Measurements from ENCODE around the gene DRP2.
"Not testable (repeated sequence)": the region's sequence is repeated elsewhere in the genome, so short reads cannot be mapped to it uniquely, and the experiment has no call there.

DRP2 gene

GRCh38 chrX:101219116-101219863 is at the start of gene DRP2:
Gene DRP2, plus strand, starts transcription at chrX:101219786. Its CDS starts 11,862 bp downstream, at chrX:101231648.
- DNase-seq, result no peak

- no peak for DNase-seq
These were observed 47.6 kb upstream of the DRP2 start for GRCh38 chrX:101171883-101172400.

GRCh38 chrX:101176439-101176838 is 43.1 kb upstream of the DRP2 start:
- DNase-seq, result no peak

GRCh38 chrX:101184876-101185275 is 34.7 kb upstream of the DRP2 start:
- DNase-seq, result not testable (repeated sequence)

GRCh38 chrX:101187961-101188360 is 31.6 kb upstream of the DRP2 start:
- not testable (repeated sequence) for DNase-seq

- DNase-seq, result no peak
These were observed 28.9 kb upstream of the DRP2 start for GRCh38 chrX:101190736-101191135.

- DNase-seq, result no peak
These were observed 28.3 kb upstream of the DRP2 start for GRCh38 chrX:101191217-101191750.

- DNase-seq, result no peak
These were observed 24.0 kb upstream of the DRP2 start for GRCh38 chrX:101195442-101196173.

- no peak for DNase-seq
These were observed 15.7 kb upstream of the DRP2 start for GRCh38 chrX:101203761-101204351.

- peak; percentile 1 for DNase-seq
These were observed 13.1 kb upstream of the DRP2 start for GRCh38 chrX:101206471-101206870.

GRCh38 chrX:101208152-101208905 is 11.3 kb upstream of the DRP2 start:
- DNase-seq, result no peak

- no peak for DNase-seq
These were observed 9.0 kb upstream of the DRP2 start for GRCh38 chrX:101210630-101211029.

GRCh38 chrX:101217689-101218088 is 1.9 kb upstream of the DRP2 start:
- no peak for DNase-seq

GRCh38 chrX:101219864-101220346 is 319 bp downstream of the DRP2 start:
- DNase-seq, result no peak

GRCh38 chrX:101220662-101221260 is 1.2 kb downstream of the DRP2 start:
- DNase-seq, result no peak

GRCh38 chrX:101223226-101223625 is 3.6 kb downstream of the DRP2 start:
- no peak for DNase-seq

GRCh38 chrX:101229170-101229569 is 9.6 kb downstream of the DRP2 start:
- DNase-seq, result no peak

GRCh38 chrX:101230636-101231035 is 11.1 kb downstream of the DRP2 start:
- no peak for DNase-seq

- no peak for DNase-seq
These were observed 11.5 kb downstream of the DRP2 start for GRCh38 chrX:101231080-101231479.

- no peak for DNase-seq
These were observed 12.7 kb downstream of the DRP2 start for GRCh38 chrX:101232316-101232715.

- no peak for DNase-seq
These were observed 17.5 kb downstream of the DRP2 start for GRCh38 chrX:101237041-101237440.

- DNase-seq, result no peak
These were observed 21.9 kb downstream of the DRP2 start for GRCh38 chrX:101241531-101241930.
